CD4-positive, alpha-beta memory T cell (primary cell): ENCODE results near the gene HOXA9. TPM values are rescaled to one million over a fixed set of nuclear protein-coding genes. Genes with fewer than 3 reads are reported as not detected.

ENCODE experiments used
- CTCF ChIA-PET: fragments of 350-600 bp; sonication (Branson Sonifier 250); formaldehyde crosslinking; loops from one replicate; lab custom pipeline; 2021; ENCODE audit warnings: inconsistent platforms; ENCODE audit not compliant: partially characterized antibody; lab: Charles Lee
- POLR2A ChIA-PET: fragments of 350-600 bp; sonication (Branson Sonifier 250); formaldehyde crosslinking; loops from one replicate; lab custom pipeline; 2021; ENCODE audit not compliant: partially characterized antibody; lab: Charles Lee
- DNase-seq, 5 donors: peaks; one replicate each; pipeline versions ENCODE4 v3.0.0 to v3.0.0-alpha.2; 2020 to 2022; ENCODE audit warnings: mixed read lengths in 1 of 5
- H3K27ac ChIP-seq: one replicate; pipeline ENCODE4 v1.7.0; 2013; ENCODE audit warnings: low read depth, low read length
- H3K27me3 ChIP-seq: 2 replicates; pipeline ENCODE4 v1.7.0; 2013; ENCODE audit warnings: mild to moderate bottlenecking, low read length, moderate library complexity; ENCODE audit not compliant: insufficient read depth
- H3K36me3 ChIP-seq: 2 replicates; pipeline ENCODE4 v1.7.0; 2013; ENCODE audit warnings: mild to moderate bottlenecking, low read length, moderate library complexity; ENCODE audit not compliant: insufficient read depth
- H3K4me1 ChIP-seq: 2 replicates; pipeline ENCODE4 v1.7.0; 2013; ENCODE audit warnings: mild to moderate bottlenecking, low read length, moderate library complexity; ENCODE audit not compliant: insufficient read depth
- H3K4me3 ChIP-seq, 2 donors: one replicate each; pipeline ENCODE4 v1.7.0; 2013; ENCODE audit warnings: low read length in 2 of 2, mild to moderate bottlenecking in 1 of 2
- H3K9me3 ChIP-seq, 2 donors: one replicate each; pipeline ENCODE4 v1.7.0; 2013; ENCODE audit warnings: low read length in 2 of 2, control low read depth in 1 of 2; ENCODE audit not compliant: control insufficient read depth in 1 of 2
- H3K27ac Mint-ChIP-seq, 7 donors: one replicate each; pipeline ENCODE4 v1.8.0; 2020 to 2021; ENCODE audit warnings: mixed read lengths in 7 of 7, mild to moderate bottlenecking in 6 of 7, inconsistent platforms in 3 of 7, moderate library complexity in 3 of 7
- H3K27me3 Mint-ChIP-seq, 2 donors: one replicate each; pipeline ENCODE4 v1.8.0; 2020 to 2021; ENCODE audit warnings: mixed read lengths in 2 of 2
- H3K36me3 Mint-ChIP-seq, 2 donors: one replicate each; pipeline ENCODE4 v1.8.0; 2020 to 2021; ENCODE audit warnings: mixed read lengths in 2 of 2, inconsistent platforms in 1 of 2, mild to moderate bottlenecking in 1 of 2
- H3K4me1 Mint-ChIP-seq, 4 donors: one replicate each; pipeline ENCODE4 v1.8.0; 2020 to 2021; ENCODE audit warnings: mixed read lengths in 4 of 4, mild to moderate bottlenecking in 1 of 4
- H3K4me3 Mint-ChIP-seq, 8 donors: one replicate each; pipeline ENCODE4 v1.8.0; 2020 to 2021; ENCODE audit warnings: mixed read lengths in 8 of 8, mild to moderate bottlenecking in 7 of 8, moderate library complexity in 6 of 8, inconsistent platforms in 3 of 8
- H3K9me3 Mint-ChIP-seq, 8 donors: one replicate each; pipeline ENCODE4 v1.8.0; 2020 to 2021; ENCODE audit warnings: mixed read lengths in 8 of 8, mild to moderate bottlenecking in 5 of 8, inconsistent platforms in 3 of 8, moderate library complexity in 1 of 8
- intact Hi-C: fragments of 100-400 bp; cut with micrococcal nuclease; formaldehyde crosslinking; loops from one replicate; pipeline ENCODE4 v1.15.1; 2023
- polyA plus RNA-seq, 2 donors: library from polyadenylated mRNA; unstranded; fragments of 300-500 nt; fragmentation: Illumina TruSeq; gene quantifications; one replicate each; pipeline ENCODE4 v1.2.3, GENCODE V29; 2021
- total RNA-seq, 2 experiments: library from RNA; stranded (reverse); gene quantifications; one replicate each; pipeline ENCODE4 v1.2.3, GENCODE V29; 2021

HOXA9 gene
- total and polyA plus RNA-seq, 4 experiments from 2014 or later: not detected

GRCh38 chr7:27149842-27150567 is 15.3 kb downstream of the HOXA9 start:
- H3K36me3 Mint-ChIP-seq: no peaks in the 10 kb centered on the region
- H3K9me3 ChIP-seq: no peaks in the 10 kb centered on the region
- H3K36me3 ChIP-seq: no peaks in the 10 kb centered on the region
- POLR2A ChIA-PET: interaction anchor here (0.9 to 1.1 kb wide), 3 partner anchors 16 to 43 kb away, joined by 3 to 4 read pairs (median 3); partner anchors contain the start of gene HOXA4
- peak in 1 of 5 donors; percentile 29 for DNase-seq
- H3K4me3 Mint-ChIP-seq: peak overlapping the region in 5 of 8 donors; percentile 39 to 83 (median 46)
- peak overlapping the region in 1 of 7 donors; percentile 64 for H3K27ac Mint-ChIP-seq
- H3K27ac ChIP-seq: no peak overlapping the region
- intact Hi-C loops: loop anchor here (5.0 kb wide), 2 partner anchors 118 to 1898 kb away; no protein-coding TSS in a partner anchor
- peaks cover 85% of the 10 kb centered on the region for H3K27me3 ChIP-seq
- peaks cover 0 to 8% (median 0%) of the 10 kb centered on the region in 8 donors for H3K9me3 Mint-ChIP-seq
- peaks cover 71 to 78% of the 10 kb centered on the region in 2 donors for H3K27me3 Mint-ChIP-seq
- H3K4me3 ChIP-seq: no peak overlapping the region
- peaks cover 35% of the 10 kb centered on the region for H3K4me1 ChIP-seq
- CTCF ChIA-PET: interaction anchor here (0.8 to 5.0 kb wide), 18 partner anchors 9 to 1294 kb away, joined by 3 to 66 read pairs (median 5); no protein-coding TSS in a partner anchor
- peaks cover 20 to 53% (median 37%) of the 10 kb centered on the region in 4 donors for H3K4me1 Mint-ChIP-seq

GRCh38 chr7:27148756-27149641 is 16.3 kb downstream of the HOXA9 start:
- POLR2A ChIA-PET: interaction anchor here (0.9 kb wide), 1 partner anchor 17 kb away, joined by 3 read pairs; no protein-coding TSS in a partner anchor
- H3K27me3 Mint-ChIP-seq: peaks cover 62 to 72% of the 10 kb centered on the region in 2 donors
- Histone ChIP-seq H3K27ac (no peak overlapping the region), H3K36me3 (no peaks in the 10 kb centered on the region), H3K4me1 (peaks cover 26% of the 10 kb centered on the region), H3K9me3 (no peaks in the 10 kb centered on the region), H3K4me3 (no peak overlapping the region), H3K27me3 (peaks cover 75% of the 10 kb centered on the region)
- H3K4me3 Mint-ChIP-seq: peak overlapping the region in 1 of 8 donors; percentile 67
- H3K27ac Mint-ChIP-seq: peak overlapping the region in 2 of 7 donors; percentile 57 to 64
- peaks cover 0 to 2% (median 0%) of the 10 kb centered on the region in 8 donors for H3K9me3 Mint-ChIP-seq
- peaks cover 17 to 43% (median 31%) of the 10 kb centered on the region in 4 donors for H3K4me1 Mint-ChIP-seq
- intact Hi-C loops: loop anchor here (5.0 kb wide), 1 partner anchor 117 kb away; no protein-coding TSS in a partner anchor
- DNase-seq: no peak
- H3K36me3 Mint-ChIP-seq: no peaks in the 10 kb centered on the region
- CTCF ChIA-PET: interaction anchor here (0.8 to 5.0 kb wide), 13 partner anchors 8 to 1257 kb away, joined by 3 to 66 read pairs (median 6); no protein-coding TSS in a partner anchor

- peaks cover 26% of the 10 kb centered on the region for H3K4me1 ChIP-seq
- Mint-ChIP-seq H3K36me3 (no peaks in the 10 kb centered on the region), H3K27ac (no peak overlapping the region), H3K27me3 (peaks cover 54 to 64% of the 10 kb centered on the region in 2 donors), H3K9me3 (peaks cover 0 to 2% (median 0%) of the 10 kb centered on the region in 8 donors), H3K4me3 (peak overlapping the region in 7 of 8 donors; percentile 45 to 76 (median 67)), H3K4me1 (peaks cover 15 to 37% (median 29%) of the 10 kb centered on the region in 4 donors)
- intact Hi-C loops: loop anchor here (5.0 kb wide), 1 partner anchor 116 kb away; no protein-coding TSS in a partner anchor
- no peaks in the 10 kb centered on the region for H3K36me3 ChIP-seq
- peaks cover 67% of the 10 kb centered on the region for H3K27me3 ChIP-seq
- CTCF ChIA-PET: interaction anchor here (1.5 to 5.0 kb wide), 3 partner anchors 9 to 14 kb away, joined by 3 to 66 read pairs (median 4); no protein-coding TSS in a partner anchor
- POLR2A ChIA-PET: no interaction called here
- H3K4me3 ChIP-seq: no peak overlapping the region
- peak in 1 of 5 donors; percentile 33 for DNase-seq
- no peak overlapping the region for H3K27ac ChIP-seq
- no peaks in the 10 kb centered on the region for H3K9me3 ChIP-seq
Measured at GRCh38 chr7:27148031-27148755, 17.1 kb downstream of the HOXA9 start.

- ChIA-PET POLR2A (no interaction called here), CTCF (interaction anchor here (1.5 to 1.8 kb wide), 2 partner anchors 10 to 12 kb away, joined by 3 to 4 read pairs; no protein-coding TSS in a partner anchor)
- no peak for DNase-seq
- peak within 1 kb of the TSS in 2 of 7 donors; percentile 23 to 73 for H3K27ac Mint-ChIP-seq
- Histone ChIP-seq H3K4me3 (no peak within 1 kb of the TSS), H3K4me1 (peaks cover 23% of the 10 kb centered on the region), H3K27ac (no peak within 1 kb of the TSS), H3K36me3 (no peaks in the 10 kb centered on the region), H3K9me3 (no peaks in the 10 kb centered on the region), H3K27me3 (peaks cover 59% of the 10 kb centered on the region)
- H3K4me3 Mint-ChIP-seq: peak within 1 kb of the TSS in 7 of 8 donors; percentile 48 to 76 (median 67)
- H3K36me3 Mint-ChIP-seq: no peaks in the 10 kb centered on the region
- H3K27me3 Mint-ChIP-seq: peaks cover 50 to 58% of the 10 kb centered on the region in 2 donors
- H3K4me1 Mint-ChIP-seq: peaks cover 15 to 35% (median 26%) of the 10 kb centered on the region in 4 donors
- intact Hi-C loops: loop anchor here (5.0 kb wide), 1 partner anchor 115 kb away; no protein-coding TSS in a partner anchor
- peaks cover 0 to 2% (median 0%) of the 10 kb centered on the region in 8 donors for H3K9me3 Mint-ChIP-seq
Measured at GRCh38 chr7:27147199-27148030, 17.9 kb downstream of the HOXA9 start, which contains the start of gene HOXA6. HOXA6 (minus strand) TSS chr7:27147774; CDS start chr7:27147749, 25 bp downstream.

GRCh38 chr7:27146491-27147198 is 18.7 kb downstream of the HOXA9 start:
- CTCF ChIA-PET: interaction anchor here (1.5 kb wide), 1 partner anchor 11 kb away, joined by 3 read pairs; no protein-coding TSS in a partner anchor
- Histone ChIP-seq H3K4me3 (no peak overlapping the region), H3K9me3 (no peaks in the 10 kb centered on the region), H3K27ac (no peak overlapping the region), H3K4me1 (peaks cover 15% of the 10 kb centered on the region), H3K27me3 (peaks cover 52% of the 10 kb centered on the region), H3K36me3 (no peaks in the 10 kb centered on the region)
- intact Hi-C loops: loop anchor here (5.0 kb wide), 1 partner anchor 114 kb away; no protein-coding TSS in a partner anchor
- H3K27ac Mint-ChIP-seq: peak overlapping the region in 2 of 7 donors; percentile 23 to 73
- no peak for DNase-seq
- H3K4me3 Mint-ChIP-seq: no peak overlapping the region
- H3K36me3 Mint-ChIP-seq: no peaks in the 10 kb centered on the region
- H3K27me3 Mint-ChIP-seq: peaks cover 45 to 53% of the 10 kb centered on the region in 2 donors
- POLR2A ChIA-PET: no interaction called here
- no peaks in the 10 kb centered on the region for H3K9me3 Mint-ChIP-seq
- H3K4me1 Mint-ChIP-seq: peaks cover 9 to 28% (median 21%) of the 10 kb centered on the region in 4 donors
